ENCODE results near the gene TCEA3.

TCEA3 gene

GRCh38 chr1:23453455-23454000 lies 29.0 kb upstream of the TCEA3 start:
- Histone ChIP-seq H3K4me3 (ENCODE audit: low read length) (no peak overlapping the region), H3K36me3 (ENCODE audit: control insufficient read depth, low read length) (peaks cover 5% of the 10 kb centered on the region; the same call in 1 of the 2 replicates), H3K9me3 (ENCODE audit: control insufficient read depth, insufficient read depth, low read length) (no peaks in the 10 kb centered on the region), H3F3A (ENCODE audit: control insufficient read depth, insufficient read depth) (no peaks in the 10 kb centered on the region), H3K4me2 (ENCODE audit: low read length) (no peak overlapping the region), H3K9me2 (replicated peaks; ENCODE audit: control insufficient read depth, low read length) (no peaks in the 10 kb centered on the region), H4K20me1 (ENCODE audit: control insufficient read depth, insufficient read depth, low read depth, low read length) (no peaks in the 10 kb centered on the region), H3K27ac (ENCODE audit: low read depth, low read length) (no peak overlapping the region), H3K79me2 (ENCODE audit: control insufficient read depth, low read length) (no peaks in the 10 kb centered on the region), H3K4me1 (ENCODE audit: control insufficient read depth, low read length) (no peaks in the 10 kb centered on the region), H3K27me3 (ENCODE audit: control insufficient read depth, low read length) (no peaks in the 10 kb centered on the region)
- TF ChIP-seq EZH2phosphoT487 (IDR thresholded peaks at IDR 0.05; ENCODE audit: borderline replicate concordance, low read length) (no peak), CTCF (IDR thresholded peaks at IDR 0.05; ENCODE audit: low read depth, low read length, poor library complexity, severe bottlenecking) (no peak)

GRCh38 chr1:23452011-23452411 lies 27.5 kb upstream of the TCEA3 start:
- no peak overlapping the region for H3K4me2 ChIP-seq (ENCODE audit: low read length)
- H4K20me1 ChIP-seq (ENCODE audit: control insufficient read depth, insufficient read depth, low read depth, low read length), result no peaks in the 10 kb centered on the region
- no peaks in the 10 kb centered on the region for H3K27me3 ChIP-seq (ENCODE audit: control insufficient read depth, low read length)
- no peak for TF ChIP-seq EZH2phosphoT487 (IDR thresholded peaks at IDR 0.05; ENCODE audit: borderline replicate concordance, low read length)
- no peak overlapping the region for H3K4me3 ChIP-seq (ENCODE audit: low read length)
- H3K27ac ChIP-seq (ENCODE audit: low read depth, low read length), result no peak overlapping the region
- H3K36me3 ChIP-seq (ENCODE audit: control insufficient read depth, low read length), result peaks cover 5% of the 10 kb centered on the region; the same call in 1 of the 2 replicates
- no peaks in the 10 kb centered on the region for H3K9me3 ChIP-seq (ENCODE audit: control insufficient read depth, insufficient read depth, low read length)
- H3F3A ChIP-seq (ENCODE audit: control insufficient read depth, insufficient read depth), result no peaks in the 10 kb centered on the region
- no peaks in the 10 kb centered on the region for H3K9me2 ChIP-seq (replicated peaks; ENCODE audit: control insufficient read depth, low read length)
- no peaks in the 10 kb centered on the region for H3K79me2 ChIP-seq (ENCODE audit: control insufficient read depth, low read length)
- no peaks in the 10 kb centered on the region for H3K4me1 ChIP-seq (ENCODE audit: control insufficient read depth, low read length)

- no peaks in the 10 kb centered on the region for H3K9me3 ChIP-seq (ENCODE audit: control insufficient read depth, insufficient read depth, low read length)
- no peaks in the 10 kb centered on the region for H3K9me2 ChIP-seq (replicated peaks; ENCODE audit: control insufficient read depth, low read length)
- no peak overlapping the region for H3K27ac ChIP-seq (ENCODE audit: low read depth, low read length)
- TF ChIP-seq EZH2phosphoT487 (IDR thresholded peaks at IDR 0.05; ENCODE audit: borderline replicate concordance, low read length) (no peak), CTCF (IDR thresholded peaks at IDR 0.05; ENCODE audit: low read depth, low read length, poor library complexity, severe bottlenecking) (no peak)
- H3K4me2 ChIP-seq (ENCODE audit: low read length), result no peak overlapping the region
- no peaks in the 10 kb centered on the region for H3F3A ChIP-seq (ENCODE audit: control insufficient read depth, insufficient read depth)
- no peaks in the 10 kb centered on the region for H3K4me1 ChIP-seq (ENCODE audit: control insufficient read depth, low read length)
- H4K20me1 ChIP-seq (ENCODE audit: control insufficient read depth, insufficient read depth, low read depth, low read length), result no peaks in the 10 kb centered on the region
- no peaks in the 10 kb centered on the region for H3K27me3 ChIP-seq (ENCODE audit: control insufficient read depth, low read length)
- no peaks in the 10 kb centered on the region for H3K79me2 ChIP-seq (ENCODE audit: control insufficient read depth, low read length)
- no peak overlapping the region for H3K4me3 ChIP-seq (ENCODE audit: low read length)
- H3K36me3 ChIP-seq (ENCODE audit: control insufficient read depth, low read length), result peaks cover 5% of the 10 kb centered on the region; the same call in 1 of the 2 replicates
Observed at GRCh38 chr1:23451441-23451840, 26.9 kb upstream of the TCEA3 start.

GRCh38 chr1:23450894-23451293 lies 26.3 kb upstream of the TCEA3 start:
- Histone ChIP-seq H4K20me1 (ENCODE audit: control insufficient read depth, insufficient read depth, low read depth, low read length) (no peaks in the 10 kb centered on the region), H3K79me2 (ENCODE audit: control insufficient read depth, low read length) (no peaks in the 10 kb centered on the region), H3K9me3 (ENCODE audit: control insufficient read depth, insufficient read depth, low read length) (no peaks in the 10 kb centered on the region), H3K4me3 (ENCODE audit: low read length) (no peak overlapping the region), H3K4me2 (ENCODE audit: low read length) (no peak overlapping the region), H3F3A (ENCODE audit: control insufficient read depth, insufficient read depth) (no peaks in the 10 kb centered on the region), H3K9me2 (replicated peaks; ENCODE audit: control insufficient read depth, low read length) (no peaks in the 10 kb centered on the region), H3K27ac (ENCODE audit: low read depth, low read length) (no peak overlapping the region), H3K36me3 (ENCODE audit: control insufficient read depth, low read length) (peaks cover 5% of the 10 kb centered on the region; the same call in 1 of the 2 replicates), H3K27me3 (ENCODE audit: control insufficient read depth, low read length) (no peaks in the 10 kb centered on the region), H3K4me1 (ENCODE audit: control insufficient read depth, low read length) (no peaks in the 10 kb centered on the region)
- TF ChIP-seq EZH2phosphoT487 (IDR thresholded peaks at IDR 0.05; ENCODE audit: borderline replicate concordance, low read length), result no peak
- no peak for TF ChIP-seq CTCF (IDR thresholded peaks at IDR 0.05; ENCODE audit: low read depth, low read length, poor library complexity, severe bottlenecking)

Data from DOHH2 (cell line).